ENCODE measurements around the gene PTPRF.

DNA sequence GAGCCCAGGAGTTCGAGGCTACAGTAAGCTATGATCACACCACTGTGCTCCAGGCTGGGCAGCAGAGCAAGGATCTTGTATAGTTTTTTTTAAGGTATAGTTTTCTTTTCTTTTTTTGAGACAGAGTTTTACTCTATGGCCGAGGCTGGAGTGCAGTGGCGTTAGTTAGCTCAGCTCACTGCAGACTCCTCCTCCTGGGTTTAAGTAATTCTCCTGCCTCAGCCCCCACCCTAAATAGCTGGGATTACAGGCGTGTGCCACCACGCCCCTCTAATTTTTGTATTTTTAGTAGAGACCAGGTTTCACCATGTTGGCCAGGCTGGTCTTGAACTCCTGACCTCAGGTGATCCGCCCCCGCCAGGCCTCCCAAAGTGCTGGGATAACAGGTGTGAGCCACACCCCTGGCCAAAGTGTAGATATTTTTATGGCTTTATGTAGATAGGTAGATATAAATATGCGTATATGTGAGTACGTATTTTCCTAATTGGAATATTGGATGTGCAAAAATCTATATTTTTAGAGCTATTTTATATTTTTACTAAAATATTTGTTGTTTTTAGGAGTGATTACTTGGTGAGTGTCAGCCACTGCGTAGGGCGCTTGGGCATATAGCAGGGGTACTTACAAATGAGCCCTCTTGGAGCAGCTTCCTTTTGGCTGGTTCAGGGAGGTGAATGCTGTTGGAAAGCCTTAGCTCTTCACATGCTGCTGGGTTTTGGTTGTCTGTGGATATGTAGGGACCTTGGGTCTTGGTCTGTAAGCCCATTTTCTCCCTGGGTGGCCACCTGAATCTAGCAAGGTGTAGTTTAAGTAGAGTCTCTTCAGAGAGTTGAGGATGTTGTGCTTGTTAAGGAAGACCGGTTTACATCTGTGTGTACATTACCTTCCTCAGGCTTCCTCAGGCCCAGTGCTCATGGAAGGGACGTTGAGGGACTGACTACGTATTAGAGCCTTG is 128.8 kb downstream of the PTPRF start:
- no peak for TF ChIP-seq CTCF (IDR thresholded peaks at IDR 0.05)
- TF ChIP-seq POLR2A (IDR thresholded peaks at IDR 0.05), result no peak

All from lower leg skin (tissue), 3 donors.